NB4 (cell line): ENCODE data around the gene SPATA20.

Source experiments
- POLR2A ChIP-seq: IDR thresholded peaks from 2 replicates; pipeline ENCODE4 v1.6.1; 2011; ENCODE audit warnings: mild to moderate bottlenecking; ENCODE audit not compliant: insufficient read length; ENCODE audit errors: extremely low read depth
- TF ChIP-seq, protein P1 (sequence below): IDR thresholded peaks from one replicate; pipeline ENCODE4 v1.5.1; 2012; ENCODE audit warnings: low read depth, low read length

DNA sequence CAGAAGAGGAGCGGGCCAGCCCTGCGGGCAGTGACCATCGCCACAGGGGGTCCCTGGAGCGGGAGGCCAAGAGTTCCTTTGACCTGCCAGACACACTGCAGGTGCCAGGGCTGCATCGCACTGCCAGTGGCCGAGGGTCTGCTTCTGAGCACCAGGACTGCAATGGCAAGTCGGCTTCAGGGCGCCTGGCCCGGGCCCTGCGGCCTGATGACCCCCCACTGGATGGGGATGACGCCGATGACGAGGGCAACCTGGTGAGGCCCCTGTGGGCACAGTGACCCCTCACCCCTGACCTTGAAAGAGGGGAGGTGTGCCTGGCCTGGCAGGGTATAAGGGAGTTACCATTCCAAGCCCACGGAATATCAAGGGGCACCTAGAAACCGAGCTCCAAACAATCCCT lies 52.6 kb downstream of the SPATA20 start:
- TF ChIP-seq, protein P1, sequence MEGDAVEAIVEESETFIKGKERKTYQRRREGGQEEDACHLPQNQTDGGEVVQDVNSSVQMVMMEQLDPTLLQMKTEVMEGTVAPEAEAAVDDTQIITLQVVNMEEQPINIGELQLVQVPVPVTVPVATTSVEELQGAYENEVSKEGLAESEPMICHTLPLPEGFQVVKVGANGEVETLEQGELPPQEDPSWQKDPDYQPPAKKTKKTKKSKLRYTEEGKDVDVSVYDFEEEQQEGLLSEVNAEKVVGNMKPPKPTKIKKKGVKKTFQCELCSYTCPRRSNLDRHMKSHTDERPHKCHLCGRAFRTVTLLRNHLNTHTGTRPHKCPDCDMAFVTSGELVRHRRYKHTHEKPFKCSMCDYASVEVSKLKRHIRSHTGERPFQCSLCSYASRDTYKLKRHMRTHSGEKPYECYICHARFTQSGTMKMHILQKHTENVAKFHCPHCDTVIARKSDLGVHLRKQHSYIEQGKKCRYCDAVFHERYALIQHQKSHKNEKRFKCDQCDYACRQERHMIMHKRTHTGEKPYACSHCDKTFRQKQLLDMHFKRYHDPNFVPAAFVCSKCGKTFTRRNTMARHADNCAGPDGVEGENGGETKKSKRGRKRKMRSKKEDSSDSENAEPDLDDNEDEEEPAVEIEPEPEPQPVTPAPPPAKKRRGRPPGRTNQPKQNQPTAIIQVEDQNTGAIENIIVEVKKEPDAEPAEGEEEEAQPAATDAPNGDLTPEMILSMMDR: no peak
- no peak for TF ChIP-seq POLR2A
